22Rv1 (cell line): ENCODE data around the gene WDR64.
"Not testable (repeated sequence)": the region's sequence is repeated elsewhere in the genome, so short reads cannot be mapped to it uniquely, and the experiment has no call there.

Experiments
- CTCF ChIP-seq: fragments of 450-650 bp; IDR thresholded peaks from 2 replicates; pipeline ENCODE4 v1.5.1; 2017; ENCODE audit warnings: mild to moderate bottlenecking
- ZFX ChIP-seq: fragments of 450-650 bp; IDR thresholded peaks from 2 replicates; pipeline ENCODE4 v1.6.1; 2017; ENCODE audit warnings: antibody characterized with exemption, borderline replicate concordance

DNA sequence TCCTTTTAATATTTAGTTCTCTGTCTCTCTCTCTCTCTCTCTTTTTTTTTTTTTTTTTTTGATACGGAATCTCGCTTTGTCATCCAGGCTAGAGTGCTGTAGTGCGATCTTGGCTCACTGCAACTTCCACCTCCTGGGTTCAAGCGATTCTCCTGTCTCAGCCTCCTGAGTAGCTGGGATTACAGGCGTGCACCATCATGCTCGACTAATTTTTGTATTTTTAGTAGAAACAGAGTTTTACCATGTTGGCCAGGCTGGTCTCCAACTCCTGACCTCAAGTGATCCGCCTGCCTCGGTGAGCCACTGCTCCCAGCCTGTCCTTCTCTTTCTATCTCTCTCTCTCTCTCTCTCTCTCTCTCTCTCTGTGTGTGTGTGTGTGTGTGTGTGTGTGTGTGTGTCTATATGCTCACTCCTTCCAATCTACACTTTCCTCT, 83.4 kb downstream of the WDR64 start:
- TF ChIP-seq CTCF, ZFX: not testable (repeated sequence)
